Subcutaneous abdominal adipose tissue (tissue), 5 donors: Measurements from ENCODE around the gene MRPL37.
A peak's percentile ranks its signal among the peaks of the same experiment; 100 is the strongest.

Experiments used
- H3K27ac ChIP-seq: one replicate; pipeline ENCODE4 v1.7.0; 2013; ENCODE audit warnings: low read depth, mild to moderate bottlenecking, inconsistent platforms, low read length, moderate library complexity
- H3K27me3 ChIP-seq, 5 donors: one replicate each; pipeline ENCODE4 v1.7.0; 2013; ENCODE audit warnings: low read length in 5 of 5, inconsistent platforms in 1 of 5; ENCODE audit not compliant: control insufficient read depth in 5 of 5, insufficient read depth in 4 of 5
- H3K36me3 ChIP-seq, 5 donors: one replicate each; pipeline ENCODE4 v1.7.0; 2013; ENCODE audit warnings: low read length in 5 of 5; ENCODE audit not compliant: control insufficient read depth in 5 of 5, insufficient read depth in 5 of 5
- H3K4me1 ChIP-seq, 5 donors: one replicate each; pipeline ENCODE4 v1.7.0; 2013; ENCODE audit warnings: low read length in 5 of 5, mild to moderate bottlenecking in 3 of 5, moderate library complexity in 1 of 5; ENCODE audit not compliant: control insufficient read depth in 5 of 5, insufficient read depth in 5 of 5
- H3K4me3 ChIP-seq, 5 donors: one replicate each; pipeline ENCODE4 v1.7.0; 2013; ENCODE audit warnings: low read length in 5 of 5, low read depth in 1 of 5
- H3K9ac ChIP-seq, 5 donors: one replicate each; pipeline ENCODE4 v1.7.0; 2013; ENCODE audit warnings: low read length in 5 of 5, mild to moderate bottlenecking in 4 of 5, moderate library complexity in 3 of 5
- H3K9me3 ChIP-seq, 5 donors: one replicate each; pipeline ENCODE4 v1.7.0; 2013; ENCODE audit warnings: low read length in 5 of 5; ENCODE audit not compliant: control insufficient read depth in 5 of 5
- donor health status: healthy.
- donor health status: healthy.
- donor health status: healthy.
- donor health status: healthy.
- donor health status: healthy.

Gene MRPL37

GRCh38 chr1:54199765-54200518 is at the start of gene MRPL37, which contains the start of gene CYB5RL:
MRPL37 (plus strand) TSS chr1:54200167; CDS start chr1:54200244, 77 bp downstream.
CYB5RL (minus strand) TSS chr1:54200030; CDS start chr1:54195616, 4,414 bp downstream.
- peak within 1 kb of the TSS; percentile 91 to 99 (median 99) for H3K4me3 ChIP-seq
- H3K27ac ChIP-seq: peak within 1 kb of the TSS; percentile 60
- no peaks in the 10 kb centered on the region for H3K27me3 ChIP-seq
- peaks cover 2 to 22% (median 14%) of the 10 kb centered on the region in 5 donors for H3K36me3 ChIP-seq
- peak within 1 kb of the TSS; percentile 68 to 97 (median 92) for H3K9ac ChIP-seq
- H3K4me1 ChIP-seq: peaks cover 8 to 25% (median 24%) of the 10 kb centered on the region in 5 donors
- H3K9me3 ChIP-seq: no peaks in the 10 kb centered on the region

- H3K27me3 ChIP-seq: no peaks in the 10 kb centered on the region
- H3K36me3 ChIP-seq: no peaks in the 10 kb centered on the region
- H3K9me3 ChIP-seq: no peaks in the 10 kb centered on the region
- no peak overlapping the region for H3K4me3 ChIP-seq
- no peak overlapping the region for H3K9ac ChIP-seq
- peaks cover 2 to 14% (median 11%) of the 10 kb centered on the region in 5 donors for H3K4me1 ChIP-seq
- H3K27ac ChIP-seq: no peak overlapping the region
Observed at GRCh38 chr1:54151013-54151412, 49.0 kb upstream of the MRPL37 start.

- Histone ChIP-seq H3K9ac (no peak within 1 kb of the TSS), H3K36me3 (no peaks in the 10 kb centered on the region), H3K9me3 (no peaks in the 10 kb centered on the region), H3K27ac (no peak within 1 kb of the TSS), H3K27me3 (no peaks in the 10 kb centered on the region), H3K4me1 (peaks cover 2 to 14% (median 11%) of the 10 kb centered on the region in 5 donors), H3K4me3 (peak within 1 kb of the TSS; percentile 4 to 51 (median 14))
Observed at GRCh38 chr1:54152696-54153095, 47.3 kb upstream of the MRPL37 start, which contains the start of gene CDCP2. CDCP2 (minus strand) TSS chr1:54153000; CDS start chr1:54152922, 78 bp downstream.

GRCh38 chr1:54153535-54154439 is 46.2 kb upstream of the MRPL37 start:
- no peak overlapping the region for H3K27ac ChIP-seq
- H3K4me1 ChIP-seq: peaks cover 2 to 14% (median 11%) of the 10 kb centered on the region in 5 donors
- H3K36me3 ChIP-seq: no peaks in the 10 kb centered on the region
- no peak overlapping the region for H3K9ac ChIP-seq
- H3K27me3 ChIP-seq: no peaks in the 10 kb centered on the region
- H3K4me3 ChIP-seq: peak overlapping the region; percentile 4 to 51 (median 14)
- no peaks in the 10 kb centered on the region for H3K9me3 ChIP-seq

GRCh38 chr1:54156201-54156600 is 43.8 kb upstream of the MRPL37 start:
- H3K27ac ChIP-seq: no peak overlapping the region
- H3K4me3 ChIP-seq: no peak overlapping the region
- no peaks in the 10 kb centered on the region for H3K36me3 ChIP-seq
- H3K4me1 ChIP-seq: peaks cover 2 to 17% (median 14%) of the 10 kb centered on the region in 5 donors
- no peak overlapping the region for H3K9ac ChIP-seq
- H3K9me3 ChIP-seq: no peaks in the 10 kb centered on the region
- no peaks in the 10 kb centered on the region for H3K27me3 ChIP-seq

GRCh38 chr1:54156986-54157385 is 43.0 kb upstream of the MRPL37 start:
- peaks cover 2 to 17% (median 14%) of the 10 kb centered on the region in 5 donors for H3K4me1 ChIP-seq
- no peaks in the 10 kb centered on the region for H3K9me3 ChIP-seq
- H3K4me3 ChIP-seq: no peak overlapping the region

GRCh38 chr1:54157401-54157800 is 42.6 kb upstream of the MRPL37 start:
- Histone ChIP-seq H3K9ac (no peak overlapping the region), H3K36me3 (no peaks in the 10 kb centered on the region), H3K27ac (no peak overlapping the region), H3K9me3 (no peaks in the 10 kb centered on the region), H3K27me3 (no peaks in the 10 kb centered on the region), H3K4me3 (no peak overlapping the region), H3K4me1 (peaks cover 2 to 17% (median 14%) of the 10 kb centered on the region in 5 donors)

More at GRCh38 chr1:54156986-54157385, 43.0 kb upstream of the MRPL37 start:
- no peak overlapping the region for H3K9ac ChIP-seq
- H3K27me3 ChIP-seq: no peaks in the 10 kb centered on the region
- no peaks in the 10 kb centered on the region for H3K36me3 ChIP-seq
- no peak overlapping the region for H3K27ac ChIP-seq

- no peak overlapping the region for H3K4me3 ChIP-seq
Observed at GRCh38 chr1:54158071-54158470, 41.9 kb upstream of the MRPL37 start.

GRCh38 chr1:54159733-54160316 is 40.1 kb upstream of the MRPL37 start:
- H3K27ac ChIP-seq: no peak overlapping the region
- H3K4me3 ChIP-seq: no peak overlapping the region
- H3K9ac ChIP-seq: no peak overlapping the region
- no peaks in the 10 kb centered on the region for H3K36me3 ChIP-seq
- H3K27me3 ChIP-seq: no peaks in the 10 kb centered on the region
- H3K9me3 ChIP-seq: no peaks in the 10 kb centered on the region
- peaks cover 0 to 6% (median 0%) of the 10 kb centered on the region in 5 donors for H3K4me1 ChIP-seq

More at GRCh38 chr1:54158071-54158470, 41.9 kb upstream of the MRPL37 start:
- Histone ChIP-seq H3K4me1 (peaks cover 2 to 17% (median 11%) of the 10 kb centered on the region in 5 donors), H3K27ac (no peak overlapping the region), H3K9ac (no peak overlapping the region), H3K27me3 (no peaks in the 10 kb centered on the region), H3K36me3 (no peaks in the 10 kb centered on the region), H3K9me3 (no peaks in the 10 kb centered on the region)
